Myocyte (in vitro differentiated cells): ENCODE data around the gene ZNF766. TPM values are rescaled to one million over a fixed set of nuclear protein-coding genes. Genes with fewer than 3 reads are reported as not detected.
"Not testable (repeated sequence)": the region's sequence is repeated elsewhere in the genome, so short reads cannot be mapped to it uniquely, and the experiment has no call there.

Experiments used
- DNase-seq: peaks from one replicate; pipeline ENCODE4 v3.0.0-alpha.2; 2012; ENCODE audit warnings: low read depth
- total RNA-seq: library from RNA; depleted of rRNA; stranded (reverse); fragments of >200 nt; gene quantifications from 2 replicates; pipeline ENCODE4 v1.2.3, GENCODE V29; 2014

Gene ZNF766
- total RNA-seq, 1 donor from 2014 or later: 12.1 TPM

- no peak for DNase-seq
Measured at GRCh38 chr19:52274191-52274590, 4.8 kb downstream of the ZNF766 start.

- no peak for DNase-seq
Measured at GRCh38 chr19:52275988-52276387, 6.6 kb downstream of the ZNF766 start.

- no peak for DNase-seq
Measured at GRCh38 chr19:52277471-52277870, 8.1 kb downstream of the ZNF766 start.

- DNase-seq: no peak
Measured at GRCh38 chr19:52286256-52286655, 16.9 kb downstream of the ZNF766 start.

GRCh38 chr19:52291781-52292180, 22.4 kb downstream of the ZNF766 start:
- DNase-seq: no peak

GRCh38 chr19:52292946-52293345, 23.6 kb downstream of the ZNF766 start:
- DNase-seq: not testable (repeated sequence)

GRCh38 chr19:52296400-52296772, 27.0 kb downstream of the ZNF766 start:
- no peak for DNase-seq

GRCh38 chr19:52296773-52297600, 27.6 kb downstream of the ZNF766 start, which contains the start of gene ZNF480:
Gene ZNF480, plus strand, starts transcription at chr19:52297169. Its CDS starts 3,244 bp downstream, at chr19:52300413.
- peak; percentile 89 for DNase-seq

GRCh38 chr19:52297601-52298364, 28.4 kb downstream of the ZNF766 start:
- DNase-seq: peak; percentile 34

- DNase-seq: peak; percentile 39
Measured at GRCh38 chr19:52307275-52307674, 37.9 kb downstream of the ZNF766 start.

- DNase-seq: no peak
Measured at GRCh38 chr19:52322429-52322828, 53.0 kb downstream of the ZNF766 start.

- DNase-seq: peak; percentile 14
Measured at GRCh38 chr19:52331757-52332156, 62.4 kb downstream of the ZNF766 start.

- no peak for DNase-seq
Measured at GRCh38 chr19:52335768-52336116, 66.4 kb downstream of the ZNF766 start.

GRCh38 chr19:52336117-52336790, 66.9 kb downstream of the ZNF766 start, which contains the start of gene ZNF610:
Gene ZNF610, plus strand, starts transcription at chr19:52336243. Its CDS starts 12,930 bp downstream, at chr19:52349173.
- DNase-seq: peak; percentile 80

GRCh38 chr19:52336791-52337381, 67.5 kb downstream of the ZNF766 start:
- DNase-seq: peak; percentile 13

- DNase-seq: not testable (repeated sequence)
Measured at GRCh38 chr19:52339022-52339421, 69.6 kb downstream of the ZNF766 start.

GRCh38 chr19:52343548-52343947, 74.2 kb downstream of the ZNF766 start:
- peak; percentile 7 for DNase-seq

GRCh38 chr19:52345162-52345561, 75.8 kb downstream of the ZNF766 start:
- no peak for DNase-seq
